Measurements from ENCODE around the gene RBM15.

Gene RBM15, protein sequence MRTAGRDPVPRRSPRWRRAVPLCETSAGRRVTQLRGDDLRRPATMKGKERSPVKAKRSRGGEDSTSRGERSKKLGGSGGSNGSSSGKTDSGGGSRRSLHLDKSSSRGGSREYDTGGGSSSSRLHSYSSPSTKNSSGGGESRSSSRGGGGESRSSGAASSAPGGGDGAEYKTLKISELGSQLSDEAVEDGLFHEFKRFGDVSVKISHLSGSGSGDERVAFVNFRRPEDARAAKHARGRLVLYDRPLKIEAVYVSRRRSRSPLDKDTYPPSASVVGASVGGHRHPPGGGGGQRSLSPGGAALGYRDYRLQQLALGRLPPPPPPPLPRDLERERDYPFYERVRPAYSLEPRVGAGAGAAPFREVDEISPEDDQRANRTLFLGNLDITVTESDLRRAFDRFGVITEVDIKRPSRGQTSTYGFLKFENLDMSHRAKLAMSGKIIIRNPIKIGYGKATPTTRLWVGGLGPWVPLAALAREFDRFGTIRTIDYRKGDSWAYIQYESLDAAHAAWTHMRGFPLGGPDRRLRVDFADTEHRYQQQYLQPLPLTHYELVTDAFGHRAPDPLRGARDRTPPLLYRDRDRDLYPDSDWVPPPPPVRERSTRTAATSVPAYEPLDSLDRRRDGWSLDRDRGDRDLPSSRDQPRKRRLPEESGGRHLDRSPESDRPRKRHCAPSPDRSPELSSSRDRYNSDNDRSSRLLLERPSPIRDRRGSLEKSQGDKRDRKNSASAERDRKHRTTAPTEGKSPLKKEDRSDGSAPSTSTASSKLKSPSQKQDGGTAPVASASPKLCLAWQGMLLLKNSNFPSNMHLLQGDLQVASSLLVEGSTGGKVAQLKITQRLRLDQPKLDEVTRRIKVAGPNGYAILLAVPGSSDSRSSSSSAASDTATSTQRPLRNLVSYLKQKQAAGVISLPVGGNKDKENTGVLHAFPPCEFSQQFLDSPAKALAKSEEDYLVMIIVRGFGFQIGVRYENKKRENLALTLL

DNA sequence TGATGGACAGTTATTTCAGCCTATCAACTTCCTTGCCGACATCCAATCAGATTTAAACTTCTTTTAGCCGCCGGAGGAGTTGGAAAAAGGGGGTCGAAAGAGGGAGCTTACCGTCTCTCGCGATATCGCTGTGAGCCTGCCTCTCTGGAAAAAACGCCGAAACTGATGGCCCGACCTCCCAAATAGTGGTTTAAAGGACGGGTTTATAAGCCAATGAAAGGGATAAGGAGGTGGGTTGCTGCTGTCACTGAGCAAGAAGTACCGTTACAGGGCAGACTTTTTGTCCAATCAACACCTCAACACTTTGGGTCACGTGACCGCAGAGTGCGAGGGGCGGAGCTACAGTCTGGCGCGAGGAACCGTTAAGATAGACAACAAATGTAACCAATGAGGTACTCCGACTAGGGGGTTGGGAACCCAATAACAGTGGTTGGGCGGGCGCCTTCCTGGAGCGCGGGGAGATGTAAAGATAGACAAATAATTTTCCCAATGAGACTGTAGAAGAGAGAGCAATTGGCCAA lies at the start of gene RBM15:
RBM15 (plus strand) TSS at position 492 of the 521 bp plus-strand sequence; CDS start at position 521, 29 bp downstream.
- DNase-seq (ENCODE audit: low read depth), result peak; percentile 100

DNA sequence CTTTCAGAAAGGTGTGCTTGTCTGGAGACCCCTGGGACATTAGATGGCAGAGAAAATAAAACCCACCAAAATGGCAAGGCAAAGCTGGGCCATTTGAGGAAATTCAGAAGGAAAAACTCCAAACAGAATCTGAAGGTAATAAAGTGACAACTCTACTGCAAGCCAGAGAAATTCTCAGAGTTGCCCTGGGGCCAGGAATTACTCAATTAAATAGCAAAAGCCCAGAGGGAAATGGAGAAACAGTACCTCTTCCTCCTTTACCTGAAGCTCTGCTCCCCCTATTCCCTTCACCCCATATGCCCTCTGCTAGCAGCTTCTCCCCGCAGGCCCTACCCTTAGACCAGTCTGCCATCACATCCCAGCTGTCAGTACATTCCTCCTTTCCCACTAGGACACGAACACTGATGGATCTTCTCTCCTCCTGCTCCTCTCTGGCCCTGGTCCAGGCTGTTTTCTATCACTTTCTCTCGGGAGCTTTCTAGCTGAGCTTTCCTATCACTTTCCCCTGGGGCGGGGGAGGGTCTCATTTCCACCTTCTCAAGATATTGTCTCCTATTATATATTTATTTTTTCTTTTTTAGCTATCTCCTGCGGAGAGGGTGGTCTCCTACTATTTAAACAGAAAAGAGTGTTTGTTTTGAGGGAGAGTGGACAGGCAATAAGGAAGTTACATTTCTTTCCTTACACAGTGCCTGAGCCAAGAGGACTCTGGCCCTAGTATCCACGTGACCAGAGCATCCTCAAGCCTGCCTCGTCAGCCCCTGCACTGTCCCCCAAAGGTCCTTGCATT lies 47.7 kb upstream of the RBM15 start:
- no peak for DNase-seq (ENCODE audit: low read depth)

DNA sequence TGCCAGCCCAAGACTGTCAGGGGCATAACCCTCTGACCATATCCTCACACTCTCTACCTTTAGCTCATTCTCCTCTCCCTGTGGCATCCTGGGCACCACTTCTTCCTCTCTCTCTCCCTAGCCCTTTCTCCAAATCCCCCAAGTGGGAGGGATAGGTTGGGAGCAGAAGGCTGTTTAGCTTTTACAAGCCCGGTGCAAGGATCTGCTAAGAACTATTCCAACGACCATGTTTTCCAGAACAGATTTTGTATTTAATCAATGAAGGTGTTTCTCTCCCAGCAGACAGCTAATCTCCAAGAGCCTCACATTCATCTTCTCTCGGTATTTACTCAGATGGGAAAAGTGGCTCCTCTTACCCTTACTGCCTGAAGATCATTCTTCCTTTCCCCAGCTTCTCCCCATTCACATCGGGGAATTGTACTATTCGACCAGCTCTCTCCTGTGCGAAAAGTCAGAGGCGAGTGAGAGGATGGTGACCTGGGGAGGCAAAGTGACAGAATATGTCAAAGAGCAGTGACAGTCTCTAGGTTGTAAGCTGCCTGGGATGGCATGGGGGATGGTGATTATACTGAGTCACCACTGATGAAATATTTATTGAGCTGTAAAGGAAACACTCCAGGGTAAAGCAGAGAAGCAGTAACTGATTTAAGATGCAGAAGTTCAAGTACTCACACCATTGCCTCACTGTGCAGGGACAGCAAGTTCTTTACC lies 47.0 kb upstream of the RBM15 start:
- DNase-seq (ENCODE audit: low read depth), result peak; percentile 63

DNA sequence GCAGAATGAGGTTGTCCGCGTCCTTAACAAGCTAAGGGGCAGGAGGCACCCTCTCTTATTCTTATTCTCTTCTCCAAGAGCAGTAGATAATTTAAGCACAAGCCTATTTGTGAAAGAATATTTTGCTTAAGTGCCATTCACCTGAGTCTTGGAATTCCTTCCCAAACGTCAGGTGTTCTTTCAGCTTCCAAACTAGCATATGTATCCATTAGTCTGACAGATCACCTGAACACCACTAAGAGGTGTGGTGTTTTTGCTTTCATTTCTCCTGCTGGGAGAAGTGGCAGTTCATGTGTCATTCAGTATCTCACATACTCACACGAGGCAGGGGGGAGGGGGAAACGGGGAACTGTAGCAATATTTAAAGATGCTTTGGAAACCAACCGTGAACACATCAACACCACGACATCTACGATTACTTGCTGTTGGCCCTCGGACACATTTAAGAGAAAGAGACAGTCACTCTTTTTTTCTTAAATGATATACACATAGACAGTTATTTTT lies 45.5 kb upstream of the RBM15 start:
- DNase-seq (ENCODE audit: low read depth), result no peak

DNA sequence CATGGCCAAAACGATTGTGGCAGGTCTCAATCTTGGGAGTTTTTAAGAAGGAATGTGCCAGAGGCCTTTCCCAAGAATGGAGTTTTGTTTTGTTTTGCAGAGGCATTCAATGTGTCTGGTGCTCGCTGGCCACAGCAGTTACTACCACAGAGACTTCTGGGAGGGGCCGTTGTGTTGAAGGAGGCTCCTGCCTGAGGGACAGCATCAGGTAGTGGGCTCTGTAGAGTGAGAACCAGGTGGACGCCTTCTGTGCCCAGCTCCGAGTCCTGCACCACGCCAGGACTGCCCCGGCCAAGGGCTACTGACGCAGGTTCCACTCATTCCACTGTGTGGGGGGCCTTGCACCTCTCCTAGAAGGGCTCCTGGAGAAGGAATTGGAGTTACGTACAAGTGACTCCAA lies 44.9 kb upstream of the RBM15 start:
- DNase-seq (ENCODE audit: low read depth), result no peak

DNA sequence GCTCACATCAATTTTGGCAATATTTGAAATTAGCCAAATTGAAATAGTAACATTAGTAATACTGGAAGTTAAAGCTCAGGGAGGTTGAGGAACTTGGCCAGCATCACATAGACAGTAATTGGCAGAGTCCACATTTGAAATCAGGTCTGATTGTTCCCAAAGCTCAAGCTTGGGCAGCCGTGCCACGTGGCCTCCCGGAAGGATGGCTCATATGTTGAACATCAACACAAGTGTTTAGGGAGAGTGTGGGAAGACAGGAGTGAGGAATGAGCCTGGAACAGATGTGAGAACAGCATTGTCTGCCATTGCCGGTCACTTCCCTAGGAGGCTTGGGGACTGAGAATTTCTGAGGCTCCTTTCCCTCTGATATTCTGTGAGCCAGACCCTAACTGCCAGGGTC lies 40.2 kb upstream of the RBM15 start:
- no peak for DNase-seq (ENCODE audit: low read depth)

DNA sequence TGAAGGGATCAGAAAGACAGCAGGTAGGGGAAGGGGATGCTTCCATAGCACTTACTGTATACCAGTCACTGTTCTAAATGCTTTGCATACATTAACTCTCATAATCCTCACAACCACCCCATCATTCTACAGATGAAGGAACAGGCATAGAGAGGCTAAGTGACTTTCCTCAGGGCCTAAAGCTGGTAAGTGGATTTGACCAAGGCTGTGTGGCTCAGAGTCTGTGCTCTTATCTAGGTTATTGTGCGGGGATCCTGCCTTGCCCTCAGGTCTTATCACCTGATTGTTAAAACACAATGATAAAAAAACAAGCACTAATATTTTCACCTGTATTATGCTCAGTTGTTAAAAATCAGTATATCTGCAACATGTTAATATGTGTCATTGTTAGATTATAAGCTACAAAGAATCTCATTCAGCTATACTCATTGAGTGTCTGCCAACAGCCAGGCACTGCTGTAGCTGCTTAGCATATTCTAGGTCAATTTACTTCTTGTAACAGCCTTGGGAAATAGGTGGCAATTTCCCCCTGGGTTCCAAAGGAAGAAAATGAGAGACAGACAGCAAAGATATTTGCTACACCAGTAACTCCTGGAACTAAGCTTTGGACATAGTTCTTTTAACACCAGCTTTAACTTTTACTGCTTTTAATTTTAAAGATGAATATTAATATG lies 38.6 kb upstream of the RBM15 start:
- no peak for DNase-seq (ENCODE audit: low read depth)

DNA sequence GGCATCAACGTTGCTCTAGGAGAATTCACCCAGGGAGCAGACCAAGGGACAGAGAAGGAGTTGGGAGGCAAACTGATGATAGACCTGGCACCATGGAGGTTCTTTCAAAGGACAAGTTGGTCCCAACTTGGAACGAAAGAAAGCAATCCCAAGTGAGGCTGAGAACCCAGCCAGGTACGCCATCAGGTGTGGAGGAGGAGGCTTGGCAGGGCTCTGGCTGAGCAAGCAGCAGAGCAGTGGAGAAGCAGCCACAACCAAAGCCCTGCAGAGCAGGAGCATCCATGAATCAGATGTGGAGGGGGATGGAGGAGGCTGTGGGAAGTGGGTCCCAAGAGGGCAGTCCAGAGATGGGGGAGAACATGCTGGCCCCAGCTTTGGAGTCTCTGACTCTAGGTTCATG lies 36.3 kb upstream of the RBM15 start:
- no peak for DNase-seq (ENCODE audit: low read depth)

DNA sequence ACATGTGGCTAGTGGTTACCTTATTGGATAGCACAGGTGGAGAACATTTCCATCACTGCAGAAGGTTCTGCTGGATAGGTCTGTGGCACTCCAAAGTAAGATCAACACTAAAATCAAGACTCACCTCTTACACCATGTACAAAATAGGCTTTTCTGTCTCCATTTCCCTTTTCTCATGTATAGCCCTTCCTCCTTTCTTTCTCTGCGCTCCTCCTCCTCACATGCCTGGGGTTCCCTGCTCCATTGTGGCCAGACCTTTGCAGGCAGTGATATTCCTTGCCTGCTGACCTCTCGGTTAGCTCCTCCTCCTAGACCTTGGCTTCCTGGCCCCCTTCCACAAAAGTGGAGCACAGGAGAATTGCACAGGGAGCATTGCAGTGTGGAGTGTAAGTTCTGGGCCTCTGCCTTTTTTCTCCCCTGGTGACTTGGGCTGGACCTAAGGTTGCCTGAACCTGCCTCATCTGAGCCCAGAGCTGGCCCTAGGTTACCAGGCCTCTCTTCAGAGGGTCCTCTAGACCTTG lies 33.2 kb upstream of the RBM15 start:
- no peak for DNase-seq (ENCODE audit: low read depth)

DNA sequence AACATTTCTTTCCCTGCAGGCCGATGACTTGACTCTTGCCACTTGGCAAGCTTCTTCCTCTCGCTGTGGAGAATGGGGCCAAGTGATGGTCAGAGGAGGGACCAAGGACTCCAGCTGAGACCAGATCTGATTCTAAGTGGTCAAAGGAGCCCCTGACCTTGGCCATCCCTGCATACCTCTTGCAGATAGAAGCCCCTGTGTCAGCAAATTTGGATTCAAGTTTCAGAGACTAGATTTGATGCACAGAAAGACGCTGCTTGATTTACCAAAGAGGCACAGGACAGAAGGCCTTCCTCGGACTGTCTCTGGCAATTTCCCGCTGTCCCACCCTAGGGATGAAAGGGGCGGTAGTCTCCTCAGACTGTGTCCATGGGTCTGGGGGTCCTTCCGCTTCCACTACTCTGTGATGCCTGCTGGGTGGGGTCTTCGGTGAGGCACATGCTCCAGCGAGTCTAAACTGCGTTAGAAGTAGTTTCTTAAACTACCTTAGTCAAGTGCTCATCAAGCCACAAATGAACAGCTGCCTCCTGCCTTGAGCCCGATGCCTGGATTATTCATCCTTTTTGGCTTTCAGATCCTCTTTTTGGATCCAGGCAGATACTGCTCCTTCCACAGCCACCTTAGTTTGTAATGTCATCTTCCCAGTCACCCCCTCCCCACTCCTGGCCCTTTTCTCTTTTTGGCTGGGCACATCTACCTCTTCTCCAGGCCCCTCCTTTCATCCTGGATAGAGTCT lies 31.8 kb upstream of the RBM15 start:
- DNase-seq (ENCODE audit: low read depth), result no peak

DNA sequence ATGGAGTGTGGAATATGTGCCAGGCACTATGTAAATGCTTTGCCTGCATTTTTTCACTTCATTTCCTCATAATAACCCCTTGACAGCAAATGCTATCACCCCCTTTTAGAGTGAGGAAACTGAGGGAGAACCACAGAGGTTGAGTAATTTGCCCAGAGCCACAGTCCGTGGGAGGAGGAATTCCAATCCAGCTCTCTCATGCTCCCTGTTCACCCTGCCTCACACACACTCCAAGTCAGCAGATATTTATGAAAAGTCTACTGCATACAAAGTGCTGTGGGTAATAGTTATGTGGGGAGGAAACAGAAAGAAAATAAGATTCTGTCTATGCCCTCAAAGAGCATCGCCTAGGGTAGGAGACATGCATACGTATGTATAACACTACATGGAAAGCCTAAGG lies 30.9 kb upstream of the RBM15 start:
- DNase-seq (ENCODE audit: low read depth), result peak; percentile 58

DNA sequence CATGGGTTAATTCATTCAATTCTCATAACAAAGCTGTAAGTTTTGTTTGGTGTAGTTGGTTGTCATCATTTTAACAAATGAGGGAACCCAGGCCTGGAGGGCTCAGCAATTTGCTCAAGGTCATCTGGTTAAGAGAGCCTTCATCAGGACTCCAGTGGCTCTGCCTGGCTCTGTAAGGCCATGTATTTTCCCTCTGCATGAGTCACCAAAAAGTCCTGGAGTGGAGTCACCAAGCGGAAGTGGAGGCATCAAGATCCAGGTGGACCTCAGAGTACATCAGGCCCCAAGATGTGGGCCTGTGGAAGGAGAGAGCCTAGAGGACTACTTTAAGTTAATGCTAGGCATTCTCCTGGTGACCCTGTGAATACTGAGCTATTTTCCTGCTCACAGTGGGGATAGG lies 30.0 kb upstream of the RBM15 start:
- no peak for DNase-seq (ENCODE audit: low read depth)

DNA sequence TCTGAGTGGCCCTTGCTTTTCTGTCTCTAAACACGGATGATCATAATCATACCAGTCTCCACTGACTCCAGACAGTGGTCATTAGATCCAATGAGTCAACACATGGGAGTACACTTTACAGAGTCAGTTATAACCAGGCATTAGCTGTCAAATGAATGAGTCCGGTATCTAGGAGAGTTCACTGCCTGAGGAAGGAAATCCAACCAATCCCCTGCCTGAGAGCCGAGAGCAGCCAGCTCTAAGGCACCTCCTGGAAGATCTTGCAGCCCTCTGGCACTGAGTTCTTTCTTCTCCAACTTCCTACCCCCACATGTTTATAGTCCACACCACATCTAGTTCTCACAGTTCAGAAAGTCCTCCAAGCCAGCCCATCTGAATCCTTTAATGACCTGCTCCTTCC lies 29.4 kb upstream of the RBM15 start:
- peak; percentile 75 for DNase-seq (ENCODE audit: low read depth)

DNA sequence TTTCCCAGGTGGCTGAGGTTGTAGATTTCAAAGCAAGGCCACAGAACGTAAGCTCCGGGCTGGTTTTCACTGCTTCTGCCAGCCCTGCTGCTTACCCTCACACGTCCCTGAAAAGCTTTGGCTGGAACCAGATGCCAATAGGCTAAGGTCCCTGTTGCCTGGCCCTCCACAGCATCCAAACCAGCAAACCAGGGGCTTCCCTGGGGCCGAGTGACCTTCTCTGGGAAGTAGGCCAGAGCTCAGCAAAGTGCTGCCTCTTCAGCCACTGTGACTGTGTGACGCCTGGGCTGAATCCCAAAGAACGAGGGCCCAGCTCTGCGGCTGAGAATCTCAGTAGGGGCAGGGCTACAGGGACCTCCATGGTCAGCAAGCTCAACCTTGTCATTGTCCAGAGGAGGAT lies 28.9 kb upstream of the RBM15 start:
- DNase-seq (ENCODE audit: low read depth), result no peak

DNA sequence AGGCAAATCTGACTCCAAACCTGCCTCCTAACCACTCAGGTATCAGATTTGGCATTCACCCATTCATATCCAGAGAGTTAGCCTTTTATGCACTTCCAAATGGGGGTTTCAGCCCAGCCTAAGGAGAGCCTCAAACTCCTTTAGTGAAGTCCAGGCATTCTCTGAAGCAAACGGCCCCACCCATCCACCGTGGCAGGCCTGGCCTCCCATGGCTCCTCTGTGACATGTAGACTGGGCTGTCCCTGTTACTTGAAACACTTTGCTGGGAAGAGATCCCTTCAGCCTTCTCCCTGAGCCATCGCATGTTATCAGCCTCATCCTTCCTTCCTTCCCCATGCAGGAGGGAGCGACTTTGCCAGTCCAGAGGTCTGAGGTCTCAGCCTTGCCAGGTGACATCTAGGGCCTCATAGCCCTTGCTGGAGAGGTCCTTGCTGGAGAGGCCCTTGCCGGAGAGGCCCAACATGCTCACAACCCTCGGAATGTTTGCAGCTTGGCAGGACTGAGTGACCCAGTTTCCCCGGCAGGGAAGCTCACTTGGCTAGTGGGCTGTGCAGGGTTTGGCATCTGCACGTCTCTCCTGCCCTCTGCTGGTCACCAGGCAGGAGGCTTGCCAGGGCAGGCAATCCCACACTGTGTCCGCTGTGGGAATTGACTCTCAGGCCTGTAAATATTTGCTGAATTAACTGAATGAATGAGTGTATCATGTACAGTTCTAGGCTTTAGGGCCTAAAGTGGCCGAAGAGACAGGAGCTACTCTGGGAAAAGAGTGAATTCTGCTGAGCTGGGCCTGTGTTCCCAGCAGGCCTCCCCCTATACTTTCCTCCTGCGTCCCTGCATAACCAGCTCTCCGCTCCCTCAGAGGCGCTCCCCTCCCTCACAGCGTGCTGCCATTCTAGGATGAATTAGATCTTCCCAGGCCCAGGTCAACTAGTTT lies 26.7 kb upstream of the RBM15 start:
- peak; percentile 48 for DNase-seq (ENCODE audit: low read depth)

DNA sequence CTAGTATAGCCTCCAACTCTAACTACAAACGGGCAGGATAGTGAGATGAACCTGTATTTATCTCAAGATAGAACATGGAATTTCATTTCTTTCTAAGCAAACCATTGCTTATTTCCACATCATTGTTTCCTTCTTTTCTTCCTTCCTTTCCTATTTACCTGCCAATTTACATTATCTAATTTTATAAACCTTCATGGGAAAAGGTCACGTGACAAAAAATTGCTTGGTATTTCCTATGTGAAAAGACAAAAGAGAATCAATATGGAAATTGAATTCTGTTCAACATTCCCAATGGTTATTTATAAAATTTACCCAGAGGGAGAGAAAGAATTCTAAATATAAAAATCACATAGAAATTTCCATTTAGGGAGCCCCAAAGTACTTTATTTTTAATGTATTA lies 22.4 kb upstream of the RBM15 start:
- DNase-seq (ENCODE audit: low read depth), result no peak

DNA sequence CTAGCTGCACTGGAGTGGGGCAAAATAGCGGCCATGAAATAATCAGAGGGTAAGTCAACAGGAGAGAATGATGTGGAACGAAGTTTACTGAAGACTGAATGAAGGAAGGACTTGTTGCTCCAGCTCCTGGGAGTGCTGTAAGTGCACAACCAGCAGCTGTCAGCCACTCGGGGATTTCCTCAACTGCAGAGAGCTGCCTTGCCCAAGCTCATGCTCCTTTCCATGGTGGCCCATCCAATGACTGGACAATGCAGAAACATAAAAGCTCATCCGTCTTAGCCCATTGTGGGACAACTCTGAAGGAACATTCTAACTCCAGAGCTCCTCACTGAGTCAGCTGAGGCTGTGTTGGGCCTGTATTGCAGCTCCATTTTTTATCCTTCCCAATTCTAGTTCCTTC lies 21.1 kb upstream of the RBM15 start:
- DNase-seq (ENCODE audit: low read depth), result no peak

Measured in GM04504 (cell line).